Measurements from ENCODE around the gene WNT7B. TPM values are rescaled to one million over a fixed set of nuclear protein-coding genes. Genes with fewer than 3 reads are reported as not detected.

WNT7B gene
- total RNA-seq, 1 donor from 2014 or later: not detected

- no peak for DNase-seq (ENCODE audit: low spot score)
- intact Hi-C loops (cut with DNase I): no loop called here
These were observed 91.7 kb downstream of the WNT7B start for GRCh38 chr22:45885171-45885840.

GRCh38 chr22:45884201-45885062 is 92.5 kb downstream of the WNT7B start:
- intact Hi-C loops (cut with DNase I): no loop called here
- peak; percentile 78 for DNase-seq (ENCODE audit: low spot score)

DNA sequence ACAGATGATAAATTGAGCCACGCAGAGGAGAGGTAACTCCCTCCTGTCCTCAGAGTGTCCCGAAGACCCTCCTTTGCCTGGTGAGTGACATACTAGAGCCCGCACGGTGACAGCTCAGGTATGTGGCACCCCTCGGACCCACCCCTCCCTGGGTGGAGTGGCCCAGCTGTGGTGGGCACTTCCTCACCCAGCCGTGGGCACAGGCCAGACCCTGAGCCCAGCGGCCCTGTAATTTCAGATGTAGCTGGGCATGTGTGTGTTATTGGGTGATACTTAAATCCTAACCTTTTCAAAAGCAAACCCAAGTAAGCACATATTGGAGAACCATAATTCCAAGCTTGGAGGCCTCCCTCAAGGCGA is 93.2 kb downstream of the WNT7B start:
- DNase-seq (ENCODE audit: low spot score): peak; percentile 56
- intact Hi-C loops (cut with DNase I): no loop called here

GRCh38 chr22:45882881-45883810 is 93.8 kb downstream of the WNT7B start:
- DNase-seq (ENCODE audit: low spot score): peak; percentile 75
- intact Hi-C loops (cut with DNase I): no loop called here

- intact Hi-C loops (cut with DNase I): no loop called here
- DNase-seq (ENCODE audit: low spot score): peak; percentile 64
These were observed 95.5 kb downstream of the WNT7B start for GRCh38 chr22:45881524-45881875.

DNA sequence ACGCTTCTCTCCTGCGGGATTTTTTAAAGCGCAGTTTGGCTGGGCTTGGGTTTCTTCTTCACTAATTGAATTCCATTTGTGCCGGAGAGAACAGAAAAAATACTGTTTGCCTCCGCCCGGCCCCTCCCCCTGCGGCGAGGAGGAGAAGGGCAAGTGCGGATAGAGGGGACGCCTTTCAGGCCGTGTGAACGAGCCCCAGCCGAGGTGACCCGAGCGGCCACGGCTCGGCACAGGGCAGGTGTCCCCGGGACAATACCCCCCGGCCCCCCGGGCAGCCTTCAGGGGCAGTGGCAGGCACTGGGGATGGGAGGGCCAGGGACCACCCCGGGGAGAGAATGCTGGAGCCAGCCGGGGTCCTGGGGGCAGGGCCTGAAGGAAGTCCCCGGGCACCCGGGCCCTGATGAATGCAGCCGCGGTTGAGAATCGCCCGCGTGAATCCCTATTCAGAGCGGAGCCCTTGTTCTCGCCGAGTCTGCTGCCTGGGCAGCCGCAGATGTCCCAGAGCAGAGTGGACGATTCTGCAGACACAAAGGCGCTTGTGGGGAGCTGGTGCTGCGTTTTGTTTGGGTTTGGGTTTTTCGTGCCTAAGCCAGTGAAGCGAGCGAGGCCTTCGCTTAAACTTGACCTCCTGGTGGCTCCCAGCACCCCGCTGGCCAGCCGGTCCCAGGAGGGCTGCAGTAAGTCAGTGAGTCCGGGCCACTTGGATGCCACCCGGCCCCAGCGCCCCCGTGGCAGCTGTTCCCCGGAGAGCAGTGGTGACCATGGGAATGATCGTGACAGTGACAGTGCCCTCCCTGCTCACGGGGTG is 96.0 kb downstream of the WNT7B start:
- DNase-seq (ENCODE audit: low spot score): peak; percentile 70
- intact Hi-C loops (cut with DNase I): no loop called here

GRCh38 chr22:45880091-45880715 is 96.8 kb downstream of the WNT7B start:
- DNase-seq (ENCODE audit: low spot score): peak; percentile 66
- intact Hi-C loops (cut with DNase I): no loop called here

DNA sequence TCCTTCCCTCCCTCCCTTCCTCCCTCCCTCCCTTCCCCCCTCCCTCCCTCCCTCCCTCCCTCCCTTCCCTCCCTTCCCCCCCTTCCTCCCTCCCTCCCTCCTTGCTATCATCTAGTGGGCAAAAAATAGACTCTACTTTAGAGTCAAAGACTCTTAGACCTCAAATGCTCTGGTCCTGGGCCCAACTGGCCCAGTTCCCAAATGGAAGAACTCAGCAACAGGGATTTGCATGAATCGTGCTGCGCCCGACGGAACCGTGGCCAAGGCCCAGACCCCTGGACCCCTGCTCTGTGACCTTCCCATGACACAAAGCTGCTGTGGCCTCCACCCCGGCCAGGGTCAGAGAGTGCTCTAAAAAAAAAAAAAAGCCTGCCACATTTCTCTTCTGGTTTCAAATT is 97.4 kb downstream of the WNT7B start:
- peak; percentile 71 for DNase-seq (ENCODE audit: low spot score)
- intact Hi-C loops (cut with DNase I): no loop called here

DNA sequence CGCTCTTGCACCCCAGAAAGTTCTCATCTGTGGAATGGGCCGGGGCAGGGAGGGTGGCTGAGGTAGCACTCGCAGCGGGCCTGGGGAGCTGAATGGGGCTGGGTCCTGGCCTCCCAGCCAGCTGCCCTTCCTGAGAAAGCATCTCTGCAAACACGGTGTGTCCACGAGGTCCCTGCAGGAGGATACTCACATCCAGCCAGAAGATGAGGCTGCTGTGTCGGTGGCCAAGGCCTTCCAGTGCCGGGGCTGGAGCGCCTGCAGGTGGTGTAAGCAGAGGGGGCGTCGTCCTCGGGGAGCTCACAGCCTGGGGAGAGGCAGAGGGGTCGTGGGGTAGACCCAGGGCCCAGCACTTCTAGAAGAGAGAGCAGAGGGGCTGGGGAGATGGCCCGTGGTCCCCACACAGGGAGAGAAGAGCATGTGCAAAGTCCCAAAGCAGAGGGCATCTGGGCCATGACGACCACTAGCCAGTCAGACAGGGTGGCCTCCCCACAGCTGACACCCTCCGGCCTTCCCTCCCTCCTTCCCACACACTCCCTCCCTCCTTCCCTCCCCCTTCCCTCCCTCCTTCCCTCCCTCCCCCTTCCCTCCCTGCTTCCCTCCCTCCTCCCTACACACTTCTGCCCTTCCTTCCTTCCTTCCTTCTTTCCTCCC is 97.9 kb downstream of the WNT7B start:
- peak; percentile 66 for DNase-seq (ENCODE audit: low spot score)
- intact Hi-C loops (cut with DNase I): no loop called here

DNA sequence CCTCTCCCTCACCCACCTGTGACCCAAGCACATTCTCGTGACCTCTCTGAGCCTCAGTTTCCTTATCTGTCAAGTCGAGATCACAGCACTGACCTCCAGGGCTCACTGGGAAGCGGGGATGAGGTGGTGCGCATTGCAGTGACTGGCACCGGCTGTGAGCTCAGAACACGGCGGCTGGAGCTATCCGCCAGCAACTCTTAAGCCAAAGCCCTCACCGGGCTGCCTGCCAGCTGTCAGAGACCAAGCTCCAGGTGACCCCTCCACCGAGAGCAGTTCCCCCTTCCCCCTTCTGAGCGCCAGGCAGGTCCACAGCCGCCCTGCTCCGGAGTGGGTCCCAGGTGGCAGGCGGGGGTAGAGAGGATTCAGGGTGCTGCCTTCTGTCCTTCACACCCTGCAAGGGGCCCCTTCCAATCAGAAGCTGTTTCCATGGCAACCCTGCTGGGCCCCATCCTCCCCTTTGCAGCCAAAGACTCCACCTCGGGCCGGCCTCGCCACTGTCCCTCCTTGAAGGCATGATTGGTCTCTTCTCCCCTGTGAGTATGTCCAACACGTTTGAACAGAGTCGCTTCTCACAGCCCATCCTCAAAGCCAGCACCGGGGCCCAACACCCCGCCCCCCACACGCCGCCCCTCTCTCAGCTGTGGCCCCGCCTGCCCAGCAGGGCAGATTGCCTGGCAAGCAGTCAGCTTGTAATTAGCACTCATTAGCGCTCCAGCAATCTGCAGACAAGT is 98.7 kb downstream of the WNT7B start:
- intact Hi-C loops (cut with DNase I): no loop called here
- peak; percentile 74 for DNase-seq (ENCODE audit: low spot score)

- intact Hi-C loops (cut with DNase I): no loop called here
- no peak for DNase-seq (ENCODE audit: low spot score)
These were observed 99.3 kb downstream of the WNT7B start for GRCh38 chr22:45877651-45878050.

- intact Hi-C loops (cut with DNase I): no loop called here
- DNase-seq (ENCODE audit: low spot score): no peak
These were observed 100.0 kb downstream of the WNT7B start for GRCh38 chr22:45877036-45877380.

DNA sequence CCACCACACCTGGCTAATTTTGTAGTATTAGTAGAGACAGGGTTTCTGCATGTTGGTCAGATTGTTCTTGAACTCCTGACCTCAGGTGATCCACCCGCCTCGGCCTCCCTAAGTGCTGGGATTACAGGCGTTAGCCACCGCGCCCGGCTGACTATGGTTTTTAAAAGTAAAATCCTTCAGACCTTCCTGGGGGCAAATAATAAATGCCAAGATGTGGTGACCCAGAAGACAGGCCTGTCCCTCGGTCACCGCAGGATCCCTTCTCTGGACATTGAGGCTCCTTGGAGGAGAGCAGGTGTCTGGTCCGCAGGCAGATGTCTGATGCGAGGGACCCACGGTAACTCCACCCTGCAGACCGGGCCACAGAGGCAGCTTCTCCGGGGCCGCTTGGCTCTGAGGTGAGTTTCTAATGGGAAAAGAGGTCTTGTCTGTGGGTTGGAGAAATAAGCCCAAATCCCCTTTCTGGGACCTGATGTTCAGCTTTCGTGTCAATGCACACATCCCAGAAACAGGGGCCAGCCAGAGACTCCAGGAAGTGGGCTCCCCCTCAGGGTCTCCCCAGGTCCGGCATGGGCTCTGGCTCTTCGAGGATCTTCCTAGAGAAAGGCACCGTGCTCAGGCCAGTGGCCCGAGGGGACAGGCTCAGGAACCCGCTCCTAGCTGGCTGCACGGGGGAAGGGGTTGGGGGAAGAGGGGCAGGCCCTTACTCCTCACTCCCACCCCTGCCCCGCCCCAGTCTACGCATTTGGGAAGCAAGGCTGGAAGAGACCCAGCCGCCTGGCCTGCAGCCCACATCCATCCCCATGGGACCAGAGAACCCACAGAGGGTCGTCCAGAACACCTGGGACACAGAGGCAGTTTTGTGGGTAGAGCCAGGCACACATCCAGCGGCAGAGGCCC is 100.6 kb downstream of the WNT7B start:
- peak; percentile 63 for DNase-seq (ENCODE audit: low spot score)
- intact Hi-C loops (cut with DNase I): no loop called here

GRCh38 chr22:45872659-45873263 is 104.2 kb downstream of the WNT7B start:
- intact Hi-C loops (cut with DNase I): no loop called here
- DNase-seq (ENCODE audit: low spot score): no peak

DNA sequence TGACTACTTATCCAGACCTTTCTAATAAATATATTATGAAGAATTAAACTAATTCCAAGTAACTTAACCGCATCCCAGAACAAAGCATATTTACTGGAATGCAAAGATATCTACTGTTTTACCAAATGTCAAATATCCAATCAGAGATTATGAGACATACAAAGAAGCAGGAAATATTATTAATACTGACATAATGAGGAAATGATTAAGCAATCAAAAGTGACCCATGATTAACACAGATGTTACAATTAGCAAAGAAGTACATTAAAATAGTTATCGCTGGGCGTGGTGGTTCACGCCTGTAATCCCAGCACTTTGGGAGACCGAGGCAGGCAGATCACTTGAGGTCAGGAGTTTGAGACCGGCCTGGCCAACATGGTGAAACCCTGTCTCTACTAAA is 105.2 kb downstream of the WNT7B start:
- no peak for DNase-seq (ENCODE audit: low spot score)
- intact Hi-C loops (cut with DNase I): no loop called here

All from cardiac septum (tissue), 1 donor.